DND-41 (cell line): ENCODE measurements around the gene SAMD4B.

Experiments used
- EZH2 ChIP-seq: IDR thresholded peaks from 3 replicates; pipeline ENCODE4 v1.6.1; 2012; ENCODE audit warnings: borderline replicate concordance, low read depth, mild to moderate bottlenecking, moderate library complexity, low read length, inconsistent platforms; ENCODE audit not compliant: severe bottlenecking
- TF ChIP-seq, protein P1 (sequence below): IDR thresholded peaks from 2 replicates; pipeline ENCODE4 v1.5.1; 2012; ENCODE audit warnings: borderline replicate concordance, low read length, moderate library complexity, mild to moderate bottlenecking; ENCODE audit not compliant: poor library complexity, severe bottlenecking; ENCODE audit errors: extremely low read depth

DNA sequence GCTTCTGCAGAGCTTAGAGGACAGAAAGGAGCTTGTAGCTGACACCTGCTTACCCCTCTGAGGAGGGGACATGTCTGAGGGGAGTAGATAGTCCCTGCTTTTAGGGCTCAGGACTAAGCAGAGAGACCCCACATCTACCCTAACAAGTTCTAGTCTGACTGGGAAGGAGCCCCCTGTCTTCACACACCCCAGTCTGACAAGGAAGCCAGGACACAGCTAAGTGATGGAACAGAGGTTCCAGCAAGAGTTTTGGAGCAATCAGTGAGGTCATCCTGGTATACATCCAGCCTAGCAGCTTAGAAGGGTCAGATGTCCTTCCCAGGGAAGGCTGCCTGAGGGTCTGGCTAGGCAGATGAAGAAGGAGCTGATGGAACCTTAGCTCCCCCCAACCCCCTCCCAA, 33.7 kb downstream of the SAMD4B start:
- TF ChIP-seq, protein P1, sequence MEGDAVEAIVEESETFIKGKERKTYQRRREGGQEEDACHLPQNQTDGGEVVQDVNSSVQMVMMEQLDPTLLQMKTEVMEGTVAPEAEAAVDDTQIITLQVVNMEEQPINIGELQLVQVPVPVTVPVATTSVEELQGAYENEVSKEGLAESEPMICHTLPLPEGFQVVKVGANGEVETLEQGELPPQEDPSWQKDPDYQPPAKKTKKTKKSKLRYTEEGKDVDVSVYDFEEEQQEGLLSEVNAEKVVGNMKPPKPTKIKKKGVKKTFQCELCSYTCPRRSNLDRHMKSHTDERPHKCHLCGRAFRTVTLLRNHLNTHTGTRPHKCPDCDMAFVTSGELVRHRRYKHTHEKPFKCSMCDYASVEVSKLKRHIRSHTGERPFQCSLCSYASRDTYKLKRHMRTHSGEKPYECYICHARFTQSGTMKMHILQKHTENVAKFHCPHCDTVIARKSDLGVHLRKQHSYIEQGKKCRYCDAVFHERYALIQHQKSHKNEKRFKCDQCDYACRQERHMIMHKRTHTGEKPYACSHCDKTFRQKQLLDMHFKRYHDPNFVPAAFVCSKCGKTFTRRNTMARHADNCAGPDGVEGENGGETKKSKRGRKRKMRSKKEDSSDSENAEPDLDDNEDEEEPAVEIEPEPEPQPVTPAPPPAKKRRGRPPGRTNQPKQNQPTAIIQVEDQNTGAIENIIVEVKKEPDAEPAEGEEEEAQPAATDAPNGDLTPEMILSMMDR, result no peak
- no peak for TF ChIP-seq EZH2
